Erythroblast (primary cell): Measurements from ENCODE around the gene GNB5.

Source experiments
- GATA1 ChIP-seq: IDR thresholded peaks from 2 replicates; pipeline ENCODE4 v1.6.1; 2011; ENCODE audit warnings: low read depth, mild to moderate bottlenecking, control low read depth, low read length, moderate library complexity
- POLR2A ChIP-seq: IDR thresholded peaks from 2 replicates; pipeline ENCODE4 v1.6.1; 2011; ENCODE audit warnings: mild to moderate bottlenecking, low read length

GRCh38 chr15:52137432-52138357 is 53.5 kb downstream of the GNB5 start:
- TF ChIP-seq POLR2A (no peak), GATA1 (no peak)
